ENCODE measurements around the gene C3orf33. TPM values are rescaled to one million over a fixed set of nuclear protein-coding genes. Genes with fewer than 3 reads are reported as not detected.

Gene C3orf33
- total RNA-seq, 4 donors from 2014 or later, result 0.88 to 9.0 (median 2.7) TPM

DNA sequence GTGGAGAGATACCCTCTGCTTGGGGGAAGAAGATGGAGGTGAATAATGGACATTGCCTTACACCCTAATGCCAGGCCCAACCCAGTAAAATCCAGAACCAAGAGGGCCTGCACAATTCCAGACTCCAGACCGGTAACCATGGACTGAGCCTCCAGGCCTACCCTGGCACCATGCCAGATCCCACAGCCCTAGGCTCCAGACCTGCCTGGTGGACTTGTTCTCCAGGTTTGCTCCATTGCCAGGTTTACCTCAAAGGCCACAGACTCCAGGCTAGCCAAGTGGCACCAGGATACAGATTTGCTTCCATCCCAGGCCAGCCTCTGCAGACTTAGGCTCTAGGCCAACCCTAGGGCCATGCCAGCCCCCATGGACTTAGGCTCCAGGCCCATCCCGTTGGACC lies 75.2 kb downstream of the C3orf33 start:
- intact Hi-C loops (cut with DNase I; ENCODE audit: low total_unique reads), result no loop called here
- no peaks in the 10 kb centered on the region for H3K4me1 ChIP-seq
- H3K36me3 ChIP-seq, result no peaks in the 10 kb centered on the region
- no peak for DNase-seq
- H3K27ac ChIP-seq, result no peak overlapping the region
- no peaks in the 10 kb centered on the region for H3K9me3 ChIP-seq
- H3K4me3 ChIP-seq, result no peak overlapping the region
- no peak for TF ChIP-seq POLR2A (IDR thresholded peaks at IDR 0.05)
- TF ChIP-seq, protein P1, sequence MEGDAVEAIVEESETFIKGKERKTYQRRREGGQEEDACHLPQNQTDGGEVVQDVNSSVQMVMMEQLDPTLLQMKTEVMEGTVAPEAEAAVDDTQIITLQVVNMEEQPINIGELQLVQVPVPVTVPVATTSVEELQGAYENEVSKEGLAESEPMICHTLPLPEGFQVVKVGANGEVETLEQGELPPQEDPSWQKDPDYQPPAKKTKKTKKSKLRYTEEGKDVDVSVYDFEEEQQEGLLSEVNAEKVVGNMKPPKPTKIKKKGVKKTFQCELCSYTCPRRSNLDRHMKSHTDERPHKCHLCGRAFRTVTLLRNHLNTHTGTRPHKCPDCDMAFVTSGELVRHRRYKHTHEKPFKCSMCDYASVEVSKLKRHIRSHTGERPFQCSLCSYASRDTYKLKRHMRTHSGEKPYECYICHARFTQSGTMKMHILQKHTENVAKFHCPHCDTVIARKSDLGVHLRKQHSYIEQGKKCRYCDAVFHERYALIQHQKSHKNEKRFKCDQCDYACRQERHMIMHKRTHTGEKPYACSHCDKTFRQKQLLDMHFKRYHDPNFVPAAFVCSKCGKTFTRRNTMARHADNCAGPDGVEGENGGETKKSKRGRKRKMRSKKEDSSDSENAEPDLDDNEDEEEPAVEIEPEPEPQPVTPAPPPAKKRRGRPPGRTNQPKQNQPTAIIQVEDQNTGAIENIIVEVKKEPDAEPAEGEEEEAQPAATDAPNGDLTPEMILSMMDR (IDR thresholded peaks at IDR 0.05), result no peak
- H3K27me3 ChIP-seq, result no peaks in the 10 kb centered on the region

DNA sequence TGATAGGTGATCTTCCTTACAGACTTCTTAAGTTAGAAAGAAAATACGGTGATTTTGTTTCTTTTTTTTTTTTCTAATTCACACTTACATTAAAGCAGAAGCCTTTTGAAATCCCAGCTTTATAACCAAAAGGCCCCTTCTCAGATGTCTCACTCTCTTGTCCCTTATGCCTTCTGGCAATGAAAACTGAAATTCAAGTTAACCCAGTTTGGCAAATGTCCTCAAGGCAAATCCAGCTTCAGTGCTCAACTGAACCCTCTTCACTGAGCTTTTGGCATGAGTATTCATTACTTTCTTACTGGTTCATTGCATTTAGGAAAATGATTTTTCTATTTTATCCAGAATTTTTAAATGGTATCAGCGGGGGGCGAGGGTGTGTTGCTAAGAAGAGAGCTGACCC lies 78.2 kb downstream of the C3orf33 start:
- Histone ChIP-seq H3K9me3 (no peaks in the 10 kb centered on the region), H3K4me1 (no peaks in the 10 kb centered on the region), H3K27me3 (no peaks in the 10 kb centered on the region), H3K4me3 (no peak overlapping the region), H3K36me3 (no peaks in the 10 kb centered on the region), H3K27ac (no peak overlapping the region)
- TF ChIP-seq POLR2A (IDR thresholded peaks at IDR 0.05), result no peak
- no peak for DNase-seq
- intact Hi-C loops (cut with DNase I; ENCODE audit: low total_unique reads), result no loop called here

DNA sequence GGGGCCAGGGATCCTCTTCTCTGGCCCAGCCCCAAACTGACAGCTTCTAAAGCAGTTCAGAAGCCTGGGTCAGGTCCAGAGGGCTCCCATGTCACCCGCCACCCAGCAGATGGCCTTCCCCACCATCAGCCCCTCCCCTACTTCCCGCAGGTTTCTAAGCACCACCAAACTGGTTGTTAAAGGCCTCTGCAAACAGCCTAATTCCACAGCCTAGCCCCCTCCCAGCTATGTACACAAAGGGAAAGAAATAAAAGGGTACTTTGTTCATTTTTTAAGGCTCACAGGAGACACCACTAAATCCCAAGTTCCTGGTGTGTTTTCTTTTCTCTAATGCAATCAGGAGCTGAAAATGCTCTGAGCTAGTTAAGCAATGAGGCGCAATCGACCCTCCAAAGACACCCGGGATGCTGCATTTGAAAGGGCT lies 91.8 kb downstream of the C3orf33 start:
- no peak overlapping the region for H3K27ac ChIP-seq
- intact Hi-C loops (cut with DNase I; ENCODE audit: low total_unique reads), result no loop called here
- no peak for TF ChIP-seq POLR2A (IDR thresholded peaks at IDR 0.05)
- no peaks in the 10 kb centered on the region for H3K4me1 ChIP-seq
- no peaks in the 10 kb centered on the region for H3K9me3 ChIP-seq
- H3K36me3 ChIP-seq, result no peaks in the 10 kb centered on the region
- no peak overlapping the region for H3K4me3 ChIP-seq
- no peaks in the 10 kb centered on the region for H3K27me3 ChIP-seq
- no peak for DNase-seq

Other genes starting within 250 kb of the C3orf33 start
- 10 to 100 TPM in 1 of 4 donors, under 1 TPM in 3; 0.29 to 12.0 (median 0.58) TPM for gene PLCH1, start 61.2 kb downstream of the C3orf33 start, total RNA-seq
- 10 to 100 TPM; 33.3 to 44.6 (median 37.0) TPM for gene SLC33A1, start 48.1 kb upstream of the C3orf33 start, total RNA-seq
- gene GMPS, start 64.4 kb upstream of the C3orf33 start, total RNA-seq, result 10 to 100 TPM; 10.5 to 71.7 (median 51.3) TPM

All from uterus (tissue), 4 donors.